CD4-positive, alpha-beta T cell (primary cell): ENCODE results near the gene RHOD. TPM values are rescaled to one million over a fixed set of nuclear protein-coding genes. Genes with fewer than 3 reads are reported as not detected.

ENCODE experiments used
- ATAC-seq: fragments of 200-7000 bp; cut with Tn5 transposase; one replicate; pipeline ENCODE4 v1.10.0; 2022; ENCODE audit warnings: mild to moderate bottlenecking; ENCODE audit not compliant: poor library complexity
- CTCF ChIA-PET: fragments of 350-600 bp; sonication (Branson Sonifier 250); formaldehyde crosslinking; loops from one replicate; lab custom pipeline; 2021; ENCODE audit warnings: antibody characterized with exemption, inconsistent platforms; lab: Charles Lee
- POLR2A ChIA-PET: fragments of 350-600 bp; sonication (Branson Sonifier 250); formaldehyde crosslinking; loops from one replicate; lab custom pipeline; 2021; ENCODE audit warnings: antibody characterized with exemption, inconsistent platforms; lab: Charles Lee
- DNase-seq, 14 experiments: peaks; one replicate each; pipeline ENCODE4 v3.0.0-alpha.2; 2013 to 2020; ENCODE audit warnings: mixed read lengths in 2 of 14
- H3K27ac ChIP-seq, 2 donors: one replicate each; pipeline versions ENCODE4 v1.5.1 to v1.7.0; 2013; ENCODE audit warnings: low read length in 2 of 2, low read depth in 1 of 2, mild to moderate bottlenecking in 1 of 2
- H3K27me3 ChIP-seq, 2 experiments: 1 replicate in 1 of 2; 2 replicates in 1 of 2; pipeline versions ENCODE4 v1.6.1 to v1.7.0; 2013; ENCODE audit warnings: low read length in 2 of 2, control low read depth in 1 of 2, mild to moderate bottlenecking in 1 of 2, moderate library complexity in 1 of 2; ENCODE audit not compliant: insufficient read depth in 2 of 2, control insufficient read depth in 1 of 2
- H3K36me3 ChIP-seq: one replicate; pipeline ENCODE4 v1.6.1; 2013; ENCODE audit warnings: low read length, control low read depth; ENCODE audit not compliant: insufficient read depth
- H3K4me1 ChIP-seq: one replicate; pipeline ENCODE4 v1.6.1; 2013; ENCODE audit warnings: low read length, control low read depth; ENCODE audit not compliant: insufficient read depth
- H3K4me3 ChIP-seq: one replicate; pipeline ENCODE4 v1.5.1; 2013; ENCODE audit warnings: mild to moderate bottlenecking, low read length, moderate library complexity
- H3K9me3 ChIP-seq, 2 experiments: 1 replicate in 1 of 2; 2 replicates in 1 of 2; pipeline versions ENCODE4 v1.6.1 to v1.7.0; 2013; ENCODE audit warnings: low read length in 2 of 2, mild to moderate bottlenecking in 2 of 2, control low read depth in 1 of 2, moderate library complexity in 1 of 2; ENCODE audit not compliant: control insufficient read depth in 1 of 2, insufficient read depth in 1 of 2
- H3K27ac Mint-ChIP-seq: one replicate; pipeline ENCODE4 v1.8.0; 2020; ENCODE audit warnings: mixed read lengths
- H3K27me3 Mint-ChIP-seq: one replicate; pipeline ENCODE4 v1.8.0; 2021; ENCODE audit warnings: mixed read lengths
- H3K36me3 Mint-ChIP-seq: one replicate; pipeline ENCODE4 v1.8.0; 2021; ENCODE audit warnings: low read depth, mixed read lengths
- H3K4me1 Mint-ChIP-seq: one replicate; pipeline ENCODE4 v1.8.0; 2021; ENCODE audit warnings: low read depth, mixed read lengths
- H3K4me3 Mint-ChIP-seq: one replicate; pipeline ENCODE4 v1.8.0; 2020; ENCODE audit warnings: mild to moderate bottlenecking, mixed read lengths
- H3K9me3 Mint-ChIP-seq: one replicate; pipeline ENCODE4 v1.8.0; 2020; ENCODE audit warnings: mixed read lengths
- intact Hi-C, 2 experiments: fragments of 100-400 bp; cut with DNase I in 1 of 2; cut with micrococcal nuclease in 1 of 2; formaldehyde crosslinking; loops; one replicate each; pipeline versions ENCODE4 v1.15.1 to v1.9.0; 2023 to 2025; cut with DNase I, micrococcal nuclease
- total RNA-seq, 174 experiments: library from RNA in 2 of 174; stranded (reverse) in 2 of 174; gene quantifications; one replicate each; pipeline ENCODE4 v1.2.3 and lab custom pipeline; 2021 to 2026
- TF ChIP-seq, protein P1 (sequence below): fragments of 200-600 bp; IDR thresholded peaks from one replicate; pipeline ENCODE4 v1.8.0; 2022; ENCODE audit warnings: antibody characterized with exemption, mild to moderate bottlenecking

The RHOD gene
- total RNA-seq, 2 experiments from 2014 or later: not detected

DNA sequence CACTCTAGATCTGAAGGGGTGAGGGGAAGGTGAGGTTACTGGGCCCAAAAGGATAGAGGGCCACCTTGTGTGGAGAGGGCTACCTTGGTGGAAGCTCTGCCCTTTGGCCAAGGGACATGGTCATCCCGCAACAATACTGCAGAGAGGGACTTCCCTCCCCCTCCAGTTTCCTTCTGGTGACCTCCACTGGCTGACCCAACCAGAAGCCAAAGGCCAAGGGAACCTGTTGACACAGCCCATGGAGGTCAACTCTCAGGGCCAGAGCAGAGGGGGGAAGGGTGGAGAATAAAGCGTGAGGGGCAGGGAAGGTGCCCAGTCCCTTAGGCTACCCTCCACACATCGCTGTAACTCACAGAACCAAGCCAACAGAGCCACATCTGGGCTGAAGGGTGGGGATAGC, 15.0 kb upstream of the RHOD start:
- H3K27me3 ChIP-seq: peaks cover 0 to 6% of the 10 kb centered on the region in 2 experiments
- no peak for ATAC-seq

GRCh38 chr11:67043572-67044349, 12.9 kb upstream of the RHOD start:
- ATAC-seq: no peak
- H3K4me3 ChIP-seq: no peak overlapping the region
- peaks cover 0 to 6% of the 10 kb centered on the region in 2 experiments for H3K27me3 ChIP-seq
- no peak overlapping the region for H3K27ac ChIP-seq
- H3K36me3 ChIP-seq: no peaks in the 10 kb centered on the region
- Mint-ChIP-seq H3K9me3 (no peaks in the 10 kb centered on the region), H3K4me3 (no peak overlapping the region), H3K36me3 (no peaks in the 10 kb centered on the region), H3K27ac (no peak overlapping the region), H3K27me3 (peaks cover 23% of the 10 kb centered on the region), H3K4me1 (no peaks in the 10 kb centered on the region)
- POLR2A ChIA-PET: no interaction called here
- DNase-seq: no peak
- H3K9me3 ChIP-seq: peaks cover 0 to 4% of the 10 kb centered on the region in 2 experiments
- intact Hi-C loops: no loop called here
- CTCF ChIA-PET: no interaction called here
- TF ChIP-seq, protein P1, sequence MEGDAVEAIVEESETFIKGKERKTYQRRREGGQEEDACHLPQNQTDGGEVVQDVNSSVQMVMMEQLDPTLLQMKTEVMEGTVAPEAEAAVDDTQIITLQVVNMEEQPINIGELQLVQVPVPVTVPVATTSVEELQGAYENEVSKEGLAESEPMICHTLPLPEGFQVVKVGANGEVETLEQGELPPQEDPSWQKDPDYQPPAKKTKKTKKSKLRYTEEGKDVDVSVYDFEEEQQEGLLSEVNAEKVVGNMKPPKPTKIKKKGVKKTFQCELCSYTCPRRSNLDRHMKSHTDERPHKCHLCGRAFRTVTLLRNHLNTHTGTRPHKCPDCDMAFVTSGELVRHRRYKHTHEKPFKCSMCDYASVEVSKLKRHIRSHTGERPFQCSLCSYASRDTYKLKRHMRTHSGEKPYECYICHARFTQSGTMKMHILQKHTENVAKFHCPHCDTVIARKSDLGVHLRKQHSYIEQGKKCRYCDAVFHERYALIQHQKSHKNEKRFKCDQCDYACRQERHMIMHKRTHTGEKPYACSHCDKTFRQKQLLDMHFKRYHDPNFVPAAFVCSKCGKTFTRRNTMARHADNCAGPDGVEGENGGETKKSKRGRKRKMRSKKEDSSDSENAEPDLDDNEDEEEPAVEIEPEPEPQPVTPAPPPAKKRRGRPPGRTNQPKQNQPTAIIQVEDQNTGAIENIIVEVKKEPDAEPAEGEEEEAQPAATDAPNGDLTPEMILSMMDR: no peak
- no peaks in the 10 kb centered on the region for H3K4me1 ChIP-seq

More for the DNA sequence above, 15.0 kb upstream of the RHOD start:
- no peak overlapping the region for H3K27ac ChIP-seq
- Mint-ChIP-seq H3K9me3 (no peaks in the 10 kb centered on the region), H3K4me3 (no peak overlapping the region), H3K27me3 (peaks cover 23% of the 10 kb centered on the region), H3K4me1 (no peaks in the 10 kb centered on the region), H3K36me3 (no peaks in the 10 kb centered on the region), H3K27ac (no peak overlapping the region)
- no peaks in the 10 kb centered on the region for H3K36me3 ChIP-seq
- ChIA-PET CTCF (no interaction called here), POLR2A (no interaction called here)
- intact Hi-C loops: no loop called here
- no peak overlapping the region for H3K4me3 ChIP-seq
- DNase-seq: no peak
- no peaks in the 10 kb centered on the region for H3K4me1 ChIP-seq
- TF ChIP-seq, protein P1: no peak
- peaks cover 0 to 4% of the 10 kb centered on the region in 2 experiments for H3K9me3 ChIP-seq

- H3K9me3 Mint-ChIP-seq: no peaks in the 10 kb centered on the region
- CTCF ChIA-PET: no interaction called here
Observed at GRCh38 chr11:67044496-67044895, 12.2 kb upstream of the RHOD start.

More at GRCh38 chr11:67044496-67044895, 12.2 kb upstream of the RHOD start:
- H3K36me3 ChIP-seq: no peaks in the 10 kb centered on the region
- no peaks in the 10 kb centered on the region for H3K4me1 ChIP-seq
- TF ChIP-seq, protein P1: no peak
- no peak for DNase-seq
- ATAC-seq: no peak
- H3K27ac Mint-ChIP-seq: no peak overlapping the region
- H3K36me3 Mint-ChIP-seq: no peaks in the 10 kb centered on the region
- intact Hi-C loops: no loop called here
- H3K27ac ChIP-seq: no peak overlapping the region
- H3K4me1 Mint-ChIP-seq: no peaks in the 10 kb centered on the region
- H3K27me3 ChIP-seq: peaks cover 0 to 6% of the 10 kb centered on the region in 2 experiments
- H3K4me3 ChIP-seq: no peak overlapping the region
- no peak overlapping the region for H3K4me3 Mint-ChIP-seq
- H3K9me3 ChIP-seq: peaks cover 0 to 4% of the 10 kb centered on the region in 2 experiments
- peaks cover 22% of the 10 kb centered on the region for H3K27me3 Mint-ChIP-seq
- POLR2A ChIA-PET: no interaction called here
